Mucosa of rectum (tissue), 2 donors: ENCODE data around the gene TREML4.
"Not testable (repeated sequence)": the region's sequence is repeated elsewhere in the genome, so short reads cannot be mapped to it uniquely, and the experiment has no call there.

Experiments used
- H3K27ac ChIP-seq, 2 donors: one replicate each; pipeline ENCODE4 v1.7.0; 2013; ENCODE audit warnings: inconsistent platforms in 2 of 2, low read depth in 2 of 2, low read length in 2 of 2
- H3K27me3 ChIP-seq, 2 donors: one replicate each; pipeline ENCODE4 v1.7.0; 2013; ENCODE audit warnings: low read length in 2 of 2; ENCODE audit not compliant: control insufficient read depth in 2 of 2, insufficient read depth in 2 of 2
- H3K36me3 ChIP-seq, 2 donors: one replicate each; pipeline ENCODE4 v1.7.0; 2013; ENCODE audit warnings: low read length in 2 of 2; ENCODE audit not compliant: control insufficient read depth in 2 of 2, insufficient read depth in 2 of 2
- H3K4me1 ChIP-seq, 2 donors: one replicate each; pipeline ENCODE4 v1.7.0; 2013; ENCODE audit warnings: low read length in 2 of 2, mild to moderate bottlenecking in 1 of 2; ENCODE audit not compliant: control insufficient read depth in 2 of 2, insufficient read depth in 2 of 2
- H3K4me3 ChIP-seq, 2 donors: one replicate each; pipeline ENCODE4 v1.7.0; 2013; ENCODE audit warnings: low read length in 2 of 2
- H3K9ac ChIP-seq, 2 donors: one replicate each; pipeline ENCODE4 v1.7.0; 2013; ENCODE audit warnings: low read length in 2 of 2, low read depth in 1 of 2, mild to moderate bottlenecking in 1 of 2
- H3K9me3 ChIP-seq, 2 donors: one replicate each; pipeline ENCODE4 v1.7.0; 2013; ENCODE audit warnings: low read length in 2 of 2; ENCODE audit not compliant: control insufficient read depth in 2 of 2
- donor health status: healthy.
- donor health status: Normal muscosa, but diverticular disease.

The TREML4 gene

GRCh38 chr6:41228096-41228495, at the start of gene TREML4:
TREML4 (plus strand) TSS chr6:41228349; CDS start chr6:41228428, 79 bp downstream.
- Histone ChIP-seq H3K9me3 (no peaks in the 10 kb centered on the region), H3K9ac (no peak within 1 kb of the TSS), H3K4me3 (no peak within 1 kb of the TSS), H3K27me3 (peaks cover 3 to 12% of the 10 kb centered on the region in 2 donors), H3K36me3 (no peaks in the 10 kb centered on the region), H3K4me1 (no peaks in the 10 kb centered on the region), H3K27ac (no peak within 1 kb of the TSS)

GRCh38 chr6:41179163-41179562, 49.0 kb upstream of the TREML4 start:
- Histone ChIP-seq H3K4me3 (no peak overlapping the region), H3K36me3 (no peaks in the 10 kb centered on the region), H3K4me1 (no peaks in the 10 kb centered on the region), H3K27me3 (peaks cover 0 to 8% of the 10 kb centered on the region in 2 donors), H3K27ac (no peak overlapping the region), H3K9me3 (no peaks in the 10 kb centered on the region), H3K9ac (no peak overlapping the region)

GRCh38 chr6:41181566-41181965, 46.6 kb upstream of the TREML4 start:
- Histone ChIP-seq H3K27ac (no peak overlapping the region), H3K9me3 (no peaks in the 10 kb centered on the region), H3K27me3 (peaks cover 0 to 8% of the 10 kb centered on the region in 2 donors), H3K4me1 (no peaks in the 10 kb centered on the region), H3K36me3 (no peaks in the 10 kb centered on the region), H3K4me3 (no peak overlapping the region), H3K9ac (no peak overlapping the region)

GRCh38 chr6:41182069-41183034, 45.8 kb upstream of the TREML4 start:
- H3K27me3 ChIP-seq = peaks cover 0 to 1% of the 10 kb centered on the region in 2 donors
- no peak overlapping the region for H3K4me3 ChIP-seq
- H3K36me3 ChIP-seq = no peaks in the 10 kb centered on the region
- no peak overlapping the region for H3K9ac ChIP-seq
- no peak overlapping the region for H3K27ac ChIP-seq
- no peaks in the 10 kb centered on the region for H3K4me1 ChIP-seq
- no peaks in the 10 kb centered on the region for H3K9me3 ChIP-seq

GRCh38 chr6:41184761-41185160, 43.4 kb upstream of the TREML4 start:
- no peak overlapping the region for H3K9ac ChIP-seq
- H3K4me1 ChIP-seq = no peaks in the 10 kb centered on the region
- no peaks in the 10 kb centered on the region for H3K27me3 ChIP-seq
- no peaks in the 10 kb centered on the region for H3K9me3 ChIP-seq
- no peak overlapping the region for H3K27ac ChIP-seq
- H3K4me3 ChIP-seq = no peak overlapping the region
- H3K36me3 ChIP-seq = no peaks in the 10 kb centered on the region

- Histone ChIP-seq H3K27me3 (no peaks in the 10 kb centered on the region), H3K27ac (no peak overlapping the region), H3K36me3 (no peaks in the 10 kb centered on the region), H3K9ac (no peak overlapping the region), H3K4me1 (no peaks in the 10 kb centered on the region), H3K9me3 (peaks cover 0 to 3% of the 10 kb centered on the region in 2 donors), H3K4me3 (no peak overlapping the region)
These were observed 42.1 kb upstream of the TREML4 start for GRCh38 chr6:41186031-41186562.

GRCh38 chr6:41187924-41188886, 39.9 kb upstream of the TREML4 start:
- H3K27ac ChIP-seq = no peak overlapping the region
- H3K9me3 ChIP-seq = peaks cover 0 to 3% of the 10 kb centered on the region in 2 donors
- H3K9ac ChIP-seq = no peak overlapping the region
- no peaks in the 10 kb centered on the region for H3K36me3 ChIP-seq
- no peaks in the 10 kb centered on the region for H3K4me1 ChIP-seq
- H3K27me3 ChIP-seq = no peaks in the 10 kb centered on the region
- no peak overlapping the region for H3K4me3 ChIP-seq

GRCh38 chr6:41189046-41189445, 39.1 kb upstream of the TREML4 start:
- not testable (repeated sequence) for H3K27ac ChIP-seq, H3K9ac ChIP-seq, H3K9me3 ChIP-seq, H3K27me3 ChIP-seq, H3K4me3 ChIP-seq, H3K36me3 ChIP-seq, H3K4me1 ChIP-seq

GRCh38 chr6:41189967-41190366, 38.2 kb upstream of the TREML4 start:
- Histone ChIP-seq H3K36me3 (no peaks in the 10 kb centered on the region), H3K4me1 (no peaks in the 10 kb centered on the region), H3K27ac (no peak overlapping the region), H3K9me3 (peaks cover 0 to 3% of the 10 kb centered on the region in 2 donors), H3K4me3 (no peak overlapping the region), H3K27me3 (no peaks in the 10 kb centered on the region), H3K9ac (no peak overlapping the region)
